NK-92 (cell line): ENCODE data around the gene ANKRD23.
"Not testable (repeated sequence)": the region's sequence is repeated elsewhere in the genome, so short reads cannot be mapped to it uniquely, and the experiment has no call there.

Source experiments
- DNase-seq: peaks from one replicate; lab custom pipeline; 2025; ENCODE audit not compliant: unreplicated experiment; lab: John Stamatoyannopoulos, UW

ANKRD23 gene

DNA sequence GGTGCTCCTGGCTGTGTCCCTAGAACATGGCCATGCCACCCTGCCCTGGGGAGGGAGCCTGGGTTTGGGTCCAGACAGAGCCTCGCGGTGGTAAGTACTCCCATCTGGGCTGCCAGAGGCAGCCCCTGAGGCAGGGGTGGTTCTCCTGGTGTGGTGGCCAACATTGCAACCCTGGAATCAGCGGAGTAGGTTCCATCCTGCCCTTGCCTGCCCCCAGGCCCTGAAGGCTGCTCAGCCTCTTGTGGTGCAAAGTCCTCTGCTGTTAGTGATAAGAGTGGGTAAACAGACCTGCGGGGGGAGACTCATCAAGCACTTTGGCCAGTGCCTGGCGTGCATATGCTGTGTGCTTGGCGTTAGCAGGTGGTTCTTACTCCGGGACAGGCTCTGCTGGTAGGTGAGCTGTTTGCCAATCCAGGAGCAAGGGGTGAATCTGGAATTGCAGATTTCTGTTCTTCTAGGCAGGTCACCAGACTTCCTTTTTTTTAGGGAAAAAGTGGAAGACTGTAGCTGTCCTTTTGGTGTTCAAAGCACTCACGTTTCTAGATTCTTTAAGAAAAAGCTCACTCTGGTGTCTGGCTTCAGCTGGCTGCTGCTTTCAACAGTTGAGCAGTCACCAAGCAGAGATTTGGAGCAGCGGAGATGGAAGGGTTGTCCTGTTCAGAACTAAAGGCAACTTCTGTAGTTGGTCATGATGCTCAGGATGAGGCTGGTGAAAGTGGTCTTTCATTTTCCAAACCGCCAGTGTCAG lies 24.5 kb downstream of the ANKRD23 start:
- no peak for DNase-seq

- no peak for DNase-seq
These were observed 25.9 kb downstream of the ANKRD23 start for GRCh38 chr2:96817882-96818281.

GRCh38 chr2:96816836-96817702 lies 26.8 kb downstream of the ANKRD23 start:
- no peak for DNase-seq

DNA sequence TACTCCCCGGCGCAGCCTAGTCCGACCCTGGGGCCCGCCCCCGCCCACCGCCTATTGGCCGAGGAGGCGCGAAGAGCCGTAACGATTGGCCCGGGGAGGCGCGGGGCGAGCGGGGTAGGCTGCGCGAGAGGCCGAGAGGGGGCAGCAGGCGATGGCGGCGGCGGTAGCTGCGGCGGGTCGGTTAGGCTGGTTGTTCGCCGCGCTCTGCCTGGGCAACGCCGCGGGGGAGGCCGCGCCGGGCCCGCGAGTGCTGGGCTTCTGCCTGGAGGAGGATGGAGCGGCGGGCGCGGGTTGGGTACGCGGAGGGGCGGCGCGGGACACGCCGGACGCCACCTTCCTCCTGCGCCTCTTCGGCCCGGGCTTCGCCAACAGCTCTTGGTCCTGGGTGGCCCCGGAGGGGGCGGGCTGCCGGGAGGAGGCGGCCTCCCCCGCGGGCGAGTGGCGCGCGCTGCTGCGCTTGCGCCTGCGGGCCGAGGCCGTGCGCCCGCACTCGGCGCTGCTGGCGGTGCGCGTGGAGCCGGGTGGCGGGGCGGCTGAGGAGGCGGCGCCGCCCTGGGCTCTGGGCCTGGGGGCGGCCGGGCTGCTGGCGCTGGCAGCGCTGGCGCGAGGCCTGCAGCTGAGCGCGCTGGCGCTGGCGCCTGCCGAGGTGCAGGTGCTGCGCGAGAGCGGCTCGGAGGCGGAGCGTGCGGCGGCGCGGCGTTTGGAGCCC lies 27.5 kb downstream of the ANKRD23 start, which contains the start of gene CNNM3:
Gene CNNM3, plus strand, starts transcription at position 142 of the 709 bp plus-strand sequence. Its CDS starts 10 bp downstream, at position 152.
- DNase-seq, result peak; percentile 11

- no peak for DNase-seq
These were observed 28.3 kb downstream of the ANKRD23 start for GRCh38 chr2:96815326-96816126.

- DNase-seq, result no peak
These were observed 30.2 kb downstream of the ANKRD23 start for GRCh38 chr2:96813656-96814055.

DNA sequence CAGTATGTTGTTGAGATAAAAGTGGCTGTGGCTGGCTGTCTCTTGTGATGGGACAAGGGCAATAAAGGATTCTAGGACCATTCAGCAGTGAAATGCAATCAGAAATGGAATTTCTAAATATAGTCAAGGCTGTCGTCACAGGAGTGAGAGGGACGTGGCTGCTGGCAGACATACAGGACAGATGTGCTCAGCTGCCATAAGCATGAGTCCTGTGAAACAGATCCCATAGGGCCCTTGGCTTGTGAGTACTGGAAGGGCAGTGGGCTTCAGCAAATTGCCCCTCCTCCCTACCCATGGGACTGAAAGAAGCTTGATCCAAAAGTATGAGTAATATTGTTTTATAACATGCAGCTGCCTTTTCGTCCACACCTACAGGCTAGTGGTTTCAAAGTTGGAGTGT lies 31.9 kb downstream of the ANKRD23 start:
- no peak for DNase-seq

GRCh38 chr2:96810783-96811192 lies 33.0 kb downstream of the ANKRD23 start:
- no peak for DNase-seq

GRCh38 chr2:96809951-96810782 lies 33.7 kb downstream of the ANKRD23 start:
- no peak for DNase-seq

DNA sequence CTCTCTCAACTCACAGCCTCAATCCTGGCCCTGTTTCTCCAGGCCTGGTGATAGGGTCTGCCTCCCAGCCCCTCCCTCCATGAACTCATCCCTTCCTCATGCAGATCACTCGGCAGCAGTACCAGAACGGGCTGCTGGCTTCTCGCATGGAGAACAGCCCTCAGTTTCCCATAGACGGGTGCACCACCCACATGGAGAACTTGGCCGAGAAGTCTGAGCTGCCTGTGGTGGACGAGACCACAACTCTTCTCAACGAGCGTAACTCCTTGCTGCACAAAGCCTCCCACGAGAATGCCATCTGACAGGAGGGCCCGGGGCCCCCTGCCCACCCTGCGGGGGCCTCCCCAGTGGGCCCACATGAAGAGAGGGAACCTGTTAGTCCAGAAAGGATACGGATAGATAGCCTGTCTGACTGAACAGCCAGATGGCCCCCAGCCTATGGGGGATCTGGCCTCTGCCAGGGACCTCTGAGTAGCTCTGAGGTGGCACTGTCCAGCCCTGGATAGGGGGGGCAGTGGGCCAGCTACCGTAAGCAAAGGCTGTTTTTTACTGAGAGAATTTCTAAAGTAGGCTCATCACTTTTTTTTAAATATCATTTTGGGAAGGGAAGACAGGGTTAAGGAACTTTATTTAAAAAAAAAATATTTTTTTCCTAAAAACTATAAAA lies 34.5 kb downstream of the ANKRD23 start:
- DNase-seq, result no peak

GRCh38 chr2:96808176-96808837 lies 35.5 kb downstream of the ANKRD23 start:
- no peak for DNase-seq

DNA sequence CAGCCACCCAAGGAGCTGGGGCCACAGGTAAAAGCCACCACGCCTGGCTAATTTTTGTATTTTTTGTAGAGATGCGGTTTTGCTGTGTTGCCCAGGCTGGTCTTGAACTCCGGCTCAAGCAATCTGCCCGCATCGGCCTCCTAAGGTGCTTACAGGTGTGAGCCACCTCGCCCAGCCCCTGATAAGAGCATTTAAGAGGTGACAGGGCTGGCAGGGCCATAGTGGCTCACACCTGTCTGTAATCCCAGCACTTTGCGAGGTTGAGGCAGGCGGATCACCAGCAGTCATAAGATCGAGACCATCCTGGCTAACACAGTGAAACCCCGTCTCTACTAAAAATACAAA lies 36.7 kb downstream of the ANKRD23 start:
- no peak for DNase-seq

DNA sequence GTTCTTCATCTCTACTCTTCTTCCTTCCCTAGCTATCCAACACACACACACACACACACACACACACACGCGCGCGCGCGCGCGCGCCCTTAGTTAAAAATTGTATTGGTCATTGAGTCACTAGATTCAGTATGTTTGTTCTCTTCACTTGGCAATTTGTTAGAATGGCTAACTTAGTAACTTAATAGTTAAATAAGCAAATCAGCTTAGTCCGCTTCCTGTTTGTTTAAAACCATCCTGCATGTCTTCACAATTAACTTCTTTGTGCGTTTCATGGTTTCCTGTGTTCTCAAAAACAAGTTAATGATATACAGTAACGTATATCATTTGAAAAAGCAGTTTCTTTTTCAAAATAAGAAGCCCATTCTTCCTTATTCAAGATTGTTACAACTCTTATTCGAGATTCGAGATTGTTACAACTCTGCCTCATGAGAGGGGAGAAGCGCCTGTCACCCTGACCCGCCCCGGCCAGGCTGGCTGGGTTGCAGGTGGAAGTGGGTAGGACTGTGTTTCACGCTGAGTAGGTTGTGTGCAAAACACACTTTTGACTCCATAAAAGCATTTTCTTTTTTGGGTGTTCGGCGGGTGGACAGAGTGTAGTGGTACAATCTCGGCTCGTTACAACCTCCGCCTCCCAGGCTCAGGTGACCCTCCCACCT lies 37.2 kb downstream of the ANKRD23 start:
- no peak for DNase-seq

GRCh38 chr2:96805946-96806345 lies 37.9 kb downstream of the ANKRD23 start:
- DNase-seq, result not testable (repeated sequence)

- no peak for DNase-seq
These were observed 38.8 kb downstream of the ANKRD23 start for GRCh38 chr2:96804986-96805385.

GRCh38 chr2:96802721-96803120 lies 41.1 kb downstream of the ANKRD23 start:
- DNase-seq, result no peak

DNA sequence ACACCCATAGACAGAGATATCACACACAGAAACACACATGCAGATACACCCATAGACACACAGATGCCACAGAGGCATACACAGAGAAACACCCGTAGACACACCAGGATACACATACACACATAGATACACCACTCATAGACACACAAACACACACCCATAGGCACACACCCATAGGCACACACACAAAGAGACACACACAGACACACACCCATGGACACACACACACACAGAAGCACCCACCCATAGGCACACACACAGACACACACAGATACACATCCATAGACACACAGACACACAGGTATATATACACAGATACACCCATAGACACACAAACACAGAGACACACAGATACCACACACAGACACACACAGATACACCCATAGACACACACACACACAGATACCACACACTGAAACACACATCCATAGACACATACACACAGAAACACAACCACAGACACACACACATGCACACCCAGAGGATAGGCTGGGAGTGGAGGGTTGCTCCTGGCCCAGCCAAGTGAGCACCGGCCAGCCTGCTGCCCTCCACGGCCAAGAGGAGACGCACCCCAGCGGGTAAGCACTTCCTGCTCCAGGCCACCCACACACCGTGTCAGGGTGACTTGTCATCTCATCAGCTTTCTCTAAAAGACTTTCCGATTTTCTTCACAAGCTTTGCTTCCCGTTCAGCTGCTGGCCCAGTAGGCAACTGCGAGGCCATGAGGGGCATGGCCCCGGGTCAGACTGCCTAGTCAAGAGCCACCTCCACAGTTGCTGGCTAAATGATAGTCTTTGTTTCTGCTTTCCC lies 41.8 kb downstream of the ANKRD23 start:
- DNase-seq, result no peak
